Cortex of kidney (tissue), 1 donor: ENCODE measurements around the gene ERBB4.

Experiments
- DNase-seq: peaks from one replicate; lab custom pipeline; 2025; lab: John Stamatoyannopoulos, UW

The ERBB4 gene

DNA sequence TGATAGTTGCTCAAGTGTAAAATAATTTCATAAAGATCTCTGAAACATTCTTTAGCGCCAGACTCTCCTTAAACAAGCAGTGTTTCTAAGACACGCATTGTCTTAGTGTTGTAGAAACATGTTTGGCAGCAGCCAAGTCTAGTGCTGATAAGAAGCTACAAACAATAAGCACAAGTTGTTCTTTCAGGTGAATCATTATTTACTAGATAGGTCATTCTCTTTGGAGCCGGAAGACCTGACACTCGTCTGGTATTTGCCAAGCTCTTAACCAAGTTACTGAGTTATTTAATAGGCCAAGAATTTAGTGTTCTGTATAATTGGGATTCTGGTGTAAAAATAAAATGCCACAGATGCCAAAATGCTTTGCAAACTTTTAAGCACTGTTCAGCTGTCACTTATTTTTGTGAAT, 1130.1 kb downstream of the ERBB4 start:
- no peak for DNase-seq

DNA sequence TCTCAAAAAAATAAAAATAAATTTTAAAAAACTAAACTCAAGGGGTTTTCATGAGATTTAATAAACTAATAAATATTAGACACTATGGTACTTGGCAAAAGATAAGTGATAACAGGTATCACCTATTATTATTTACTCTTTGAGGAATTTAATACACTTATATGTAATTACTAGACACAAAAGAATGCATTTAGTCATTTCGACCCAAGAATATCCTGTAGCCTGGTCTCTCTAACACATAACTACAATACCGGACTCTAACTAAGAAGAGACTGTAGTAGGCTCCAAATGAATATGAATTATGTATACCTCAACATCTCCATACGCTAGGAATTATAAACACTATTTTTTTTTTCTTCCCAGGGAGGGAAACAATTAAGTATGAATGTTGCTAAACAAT, 1131.5 kb downstream of the ERBB4 start:
- DNase-seq, result no peak

DNA sequence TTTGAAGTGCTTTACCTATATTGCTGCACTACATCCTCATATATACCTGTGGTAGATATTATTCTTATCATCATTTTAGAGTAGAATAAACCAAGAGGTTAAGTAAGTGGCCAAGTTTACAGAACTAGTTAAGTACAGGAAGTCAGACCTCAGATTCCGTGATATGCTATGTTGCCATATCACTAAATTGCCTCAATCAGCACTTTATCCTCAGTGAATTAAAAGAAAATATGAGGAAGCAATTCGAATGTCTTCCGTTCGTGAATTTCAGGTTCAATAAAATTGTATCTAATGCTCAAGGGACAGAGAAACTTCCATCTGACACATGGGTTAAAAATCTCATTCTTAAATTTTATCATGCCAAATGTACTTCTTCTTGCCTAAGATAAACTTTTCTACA, 1133.6 kb downstream of the ERBB4 start:
- DNase-seq, result no peak

DNA sequence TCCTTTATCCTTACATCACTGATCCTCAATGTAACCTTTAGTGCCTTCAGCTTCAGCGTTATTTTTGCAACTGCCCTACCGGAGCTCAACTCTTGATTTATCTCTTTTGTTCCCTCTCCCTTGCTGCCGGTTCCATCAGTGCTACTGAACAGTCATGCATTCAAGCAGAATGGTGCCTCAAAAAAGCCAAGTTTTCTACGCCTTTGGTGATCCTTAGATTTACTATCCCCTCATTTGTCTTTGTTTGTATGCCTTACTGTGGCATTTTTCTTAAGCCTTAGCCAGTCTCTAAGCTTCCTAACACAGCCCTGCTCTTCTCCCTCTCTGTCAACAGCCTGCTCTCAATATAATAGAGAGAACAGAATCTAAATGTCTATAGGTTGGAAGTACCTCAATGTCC, 1134.5 kb downstream of the ERBB4 start:
- DNase-seq, result no peak

DNA sequence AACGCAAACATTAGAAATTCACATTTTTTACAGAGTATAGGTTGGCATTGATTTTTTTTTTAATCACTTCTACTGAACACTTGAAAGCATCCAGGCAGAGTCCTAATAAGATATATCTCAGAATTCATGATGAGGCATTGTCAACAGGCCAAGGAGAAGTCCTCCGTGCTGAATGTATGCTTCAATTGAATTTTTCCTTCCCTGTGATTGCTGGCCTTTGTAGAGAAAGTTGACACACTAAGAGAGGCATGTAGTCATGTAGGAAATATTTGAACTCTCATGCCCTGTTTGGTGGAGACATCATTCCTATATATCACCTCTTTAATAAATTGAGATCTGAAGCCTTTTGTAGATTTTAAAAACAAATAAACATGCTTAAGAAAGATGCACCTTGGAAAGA, 1137.3 kb downstream of the ERBB4 start:
- no peak for DNase-seq

DNA sequence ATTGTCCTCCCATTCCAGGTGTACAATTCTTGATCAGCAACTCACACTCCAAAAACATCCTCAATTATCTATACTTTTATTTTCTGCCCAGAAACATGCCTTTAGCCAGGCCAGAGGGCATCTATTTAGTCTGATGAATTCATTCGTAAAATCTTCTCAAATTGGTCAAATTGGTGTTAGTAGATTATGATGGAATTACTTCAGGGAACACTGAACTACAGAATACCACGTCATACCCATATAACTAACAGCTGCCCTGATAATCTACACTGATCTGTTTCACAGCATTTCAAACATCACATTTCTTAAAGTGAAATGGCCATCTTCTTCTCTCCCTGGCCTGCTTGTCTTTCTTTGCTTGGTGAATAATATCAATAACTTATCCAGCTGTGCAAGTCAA, 1140.8 kb downstream of the ERBB4 start:
- no peak for DNase-seq

DNA sequence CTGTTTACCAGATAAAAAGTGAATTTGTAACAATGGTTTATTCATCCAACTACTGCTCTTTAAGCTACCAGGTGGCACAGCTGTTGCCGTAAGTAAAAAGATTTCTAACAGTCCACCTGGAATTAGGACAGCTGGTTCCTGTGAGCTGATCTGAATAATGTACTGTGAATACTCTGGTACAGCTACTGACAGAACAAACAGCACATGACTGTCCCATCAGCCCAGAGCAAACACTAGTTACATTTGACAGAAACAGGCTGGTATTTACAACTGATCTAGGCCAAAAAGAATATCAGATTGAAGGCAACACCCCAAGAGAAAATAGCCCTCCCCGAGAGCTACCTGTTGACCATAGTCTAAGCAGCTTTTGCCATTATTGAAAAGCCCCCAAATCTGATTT, 1141.8 kb downstream of the ERBB4 start:
- DNase-seq, result no peak

DNA sequence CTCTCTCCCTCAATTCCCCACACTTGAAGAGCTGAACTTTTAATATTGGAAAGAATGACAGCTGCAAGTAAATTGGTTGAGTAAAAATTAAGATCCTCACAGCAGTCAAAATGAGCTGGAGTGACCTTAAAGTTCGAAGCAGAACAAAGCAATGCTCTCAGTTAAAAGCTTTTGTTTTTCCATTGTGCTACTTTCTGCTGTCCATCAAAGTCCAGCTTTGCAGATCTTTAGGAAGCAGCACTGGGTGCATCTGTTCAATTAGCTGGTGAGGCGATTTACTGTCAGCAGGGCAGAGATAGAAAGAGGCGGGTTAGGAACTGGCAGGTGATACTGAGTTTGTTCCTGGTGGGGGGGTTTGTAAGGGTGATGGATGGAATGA, 1147.4 kb downstream of the ERBB4 start:
- DNase-seq, result no peak

GRCh38 chr2:211390536-211391188, 1147.9 kb downstream of the ERBB4 start:
- DNase-seq, result no peak

- no peak for DNase-seq
Observed at GRCh38 chr2:211387734-211388133, 1150.9 kb downstream of the ERBB4 start.

DNA sequence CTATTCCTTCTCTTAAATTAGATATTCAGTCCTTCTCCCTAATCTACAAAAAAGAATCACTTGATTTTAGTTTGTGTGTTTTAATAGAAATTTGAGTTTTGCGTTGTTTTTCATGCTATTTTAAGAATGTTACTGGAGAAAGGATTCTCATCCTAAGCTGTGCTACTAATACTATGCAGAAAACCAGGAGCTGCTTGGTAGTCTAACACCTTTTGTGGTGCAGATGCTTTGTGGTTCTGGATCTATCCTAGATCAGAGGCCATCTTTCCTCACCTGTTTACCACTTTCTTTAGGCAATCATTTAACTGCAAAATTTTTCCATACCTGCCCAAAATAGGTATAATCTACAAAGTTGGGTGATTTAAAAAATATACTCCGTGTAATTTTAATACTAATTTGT, 1158.6 kb downstream of the ERBB4 start:
- DNase-seq, result no peak

GRCh38 chr2:211376410-211376809, 1162.2 kb downstream of the ERBB4 start:
- DNase-seq, result no peak

DNA sequence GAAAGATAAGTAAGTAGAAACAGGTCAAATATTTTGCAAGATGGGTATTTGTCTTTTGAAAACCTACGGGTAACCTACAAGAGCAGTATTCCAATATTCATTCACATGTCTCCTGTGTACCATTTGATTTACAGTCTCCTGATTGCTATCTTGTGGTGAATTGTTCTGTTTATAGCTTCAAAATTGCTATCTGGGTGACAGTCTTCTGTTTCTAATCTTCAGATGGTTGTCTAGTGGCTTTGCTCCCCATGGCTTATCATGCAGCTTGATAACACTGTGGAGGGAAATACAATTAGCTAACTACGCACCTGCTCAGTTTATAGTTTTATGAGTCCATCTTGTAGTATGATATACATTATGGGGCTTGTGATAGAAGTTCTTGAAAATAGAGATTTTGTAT, 1165.4 kb downstream of the ERBB4 start:
- no peak for DNase-seq

- no peak for DNase-seq
Observed at GRCh38 chr2:211371465-211371864, 1167.1 kb downstream of the ERBB4 start.

- DNase-seq, result no peak
Observed at GRCh38 chr2:211368467-211368866, 1170.1 kb downstream of the ERBB4 start.

- no peak for DNase-seq
Observed at GRCh38 chr2:211367711-211368110, 1170.9 kb downstream of the ERBB4 start.

GRCh38 chr2:211367293-211367692, 1171.3 kb downstream of the ERBB4 start:
- DNase-seq, result no peak

GRCh38 chr2:211364911-211365310, 1173.7 kb downstream of the ERBB4 start:
- no peak for DNase-seq

DNA sequence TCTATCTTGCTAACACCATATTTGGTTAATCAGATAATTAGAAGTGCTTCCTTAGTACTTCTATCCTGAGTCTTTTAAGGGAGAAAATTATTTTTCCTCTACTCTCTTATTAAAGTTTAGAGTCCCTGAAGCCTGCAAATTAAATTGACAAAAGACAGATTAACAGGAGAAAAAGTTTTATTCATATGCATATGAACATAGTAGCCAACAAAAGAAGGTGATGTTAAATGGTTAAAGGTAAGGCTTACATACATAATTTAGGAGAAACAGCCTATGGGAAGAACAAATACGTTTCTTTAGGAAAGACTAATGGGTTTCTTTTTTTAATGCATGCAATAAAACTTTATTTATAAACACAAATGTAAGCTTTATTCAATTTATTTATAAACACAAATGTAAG, 1177.2 kb downstream of the ERBB4 start:
- no peak for DNase-seq

DNA sequence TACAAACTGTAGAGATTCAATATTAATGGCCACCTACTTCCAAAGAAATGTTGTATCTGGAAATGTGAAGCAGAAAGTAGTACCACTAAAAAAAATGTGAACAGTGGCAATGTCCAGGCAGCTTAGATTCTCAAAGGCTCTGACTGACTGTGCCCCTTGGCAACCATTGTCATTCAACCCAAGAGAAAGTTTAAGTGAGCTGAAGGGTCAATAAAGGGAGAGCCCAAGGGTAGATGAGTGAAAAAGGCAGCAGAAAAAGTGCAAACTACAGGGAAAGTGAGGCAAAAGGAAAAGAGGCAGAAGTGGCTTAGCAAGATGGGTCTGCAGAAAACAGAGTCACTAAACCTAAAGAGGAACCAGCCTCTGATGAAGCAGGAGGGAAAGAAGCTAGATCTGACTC, 1179.3 kb downstream of the ERBB4 start:
- no peak for DNase-seq

DNA sequence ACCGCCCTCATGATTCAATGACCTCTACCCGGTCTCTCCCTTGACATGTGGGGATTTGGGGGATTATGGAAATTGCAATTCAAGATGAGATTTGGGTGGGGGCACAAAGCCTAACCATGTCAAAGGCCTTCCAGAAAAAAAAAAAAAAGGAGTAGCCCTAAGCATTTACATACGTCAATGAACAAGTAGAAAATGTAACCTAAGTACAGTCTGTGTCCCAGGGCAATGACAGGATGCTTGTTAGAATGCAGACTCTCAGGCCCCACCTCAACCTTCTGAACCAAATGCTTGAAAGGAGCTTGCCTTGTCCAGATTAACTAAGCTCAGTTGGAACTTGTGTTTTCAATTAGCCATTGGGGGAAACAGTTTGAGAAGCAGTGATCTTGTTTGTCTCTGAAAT, 1180.1 kb downstream of the ERBB4 start:
- DNase-seq, result no peak

DNA sequence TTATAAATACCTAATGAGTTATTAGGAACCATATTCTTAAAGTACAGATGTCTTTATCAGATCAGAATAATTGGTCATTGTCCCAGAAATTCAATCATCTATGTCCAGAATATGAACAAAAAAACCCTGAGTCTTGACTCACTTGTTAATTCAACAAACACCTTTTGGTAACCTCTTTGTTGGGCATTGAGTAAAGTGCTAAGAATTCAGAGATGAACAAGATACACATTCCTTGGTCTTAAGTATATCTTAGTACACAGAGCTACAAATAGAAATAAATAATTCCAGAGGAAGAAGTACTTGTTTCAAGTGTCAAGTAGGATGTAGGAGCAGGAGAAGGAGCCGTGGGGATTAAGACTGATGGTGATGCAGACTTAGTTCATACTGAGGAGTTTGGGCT, 1184.1 kb downstream of the ERBB4 start:
- no peak for DNase-seq

- no peak for DNase-seq
Observed at GRCh38 chr2:211351987-211352386, 1186.6 kb downstream of the ERBB4 start.

DNA sequence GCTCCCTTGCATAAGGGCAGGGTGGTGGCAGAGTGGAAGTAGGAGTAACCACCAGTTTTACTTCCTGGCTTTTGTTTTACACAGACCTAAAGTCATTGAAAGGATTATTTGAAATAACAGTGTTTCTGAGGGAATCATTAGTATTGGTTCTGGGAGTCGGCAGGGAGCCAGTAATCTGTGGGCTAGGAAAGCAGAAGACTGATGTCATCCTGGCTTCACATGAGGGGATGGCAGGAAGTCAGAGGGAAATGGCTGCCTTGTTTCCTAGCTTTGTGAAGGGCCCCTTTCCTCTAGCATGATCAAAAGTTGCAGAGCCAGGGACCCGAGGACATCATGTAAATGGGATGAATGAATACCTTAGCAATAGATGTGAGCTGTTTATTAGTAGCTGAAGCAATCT, 1189.6 kb downstream of the ERBB4 start:
- DNase-seq, result no peak

GRCh38 chr2:211347328-211347727, 1191.3 kb downstream of the ERBB4 start:
- no peak for DNase-seq
